Natural killer cell treated with Interleukin-12 subunit alpha and Interleukin-12 subunit beta and Interleukin-15 and Interleukin-18, amount 100 ng/mL, for 72 hours (primary cell): ENCODE data around the gene MPZL1. TPM values are rescaled to one million over a fixed set of nuclear protein-coding genes. Genes with fewer than 3 reads are reported as not detected.
"Not testable (repeated sequence)": the region's sequence is repeated elsewhere in the genome, so short reads cannot be mapped to it uniquely, and the experiment has no call there.

ENCODE experiments used
- ATAC-seq, 2 donors: fragments of 150-1000 bp; cut with Tn5 transposase in 1 of 2; sonication (Bioruptor Pico), chemical (Tn5 transposase) in 1 of 2; 2 replicates each; pipeline ENCODE4 v1.10.0; 2021
- DNase-seq: peaks from one replicate; pipeline ENCODE4 v3.0.0; 2022; ENCODE audit warnings: low spot score
- H3K27ac Mint-ChIP-seq, 2 donors: 1 replicate in 1 of 2; 2 replicates in 1 of 2; pipeline ENCODE4 v1.8.0; 2022; ENCODE audit warnings: mixed read lengths in 2 of 2, mild to moderate bottlenecking in 1 of 2, moderate library complexity in 1 of 2
- H3K27me3 Mint-ChIP-seq, 2 donors: 1 replicate in 1 of 2; 2 replicates in 1 of 2; pipeline ENCODE4 v1.8.0; 2022; ENCODE audit warnings: mixed read lengths in 2 of 2
- H3K36me3 Mint-ChIP-seq: one replicate; pipeline ENCODE4 v1.8.0; 2022; ENCODE audit warnings: mixed read lengths
- H3K4me1 Mint-ChIP-seq, 2 donors: 1 replicate in 1 of 2; 2 replicates in 1 of 2; pipeline ENCODE4 v1.8.0; 2022; ENCODE audit warnings: low read depth in 2 of 2, mixed read lengths in 2 of 2, mild to moderate bottlenecking in 1 of 2
- H3K4me3 Mint-ChIP-seq: one replicate; pipeline ENCODE4 v1.8.0; 2022; ENCODE audit warnings: mixed read lengths
- H3K9me3 Mint-ChIP-seq: 2 replicates; pipeline ENCODE4 v1.8.0; 2022; ENCODE audit warnings: mixed read lengths
- total RNA-seq, 2 donors: library from RNA; stranded (reverse); gene quantifications; one replicate each; pipeline ENCODE4 v1.2.3, GENCODE V29; 2022

Gene MPZL1
- total RNA-seq, 2 donors from 2014 or later = 15.3 to 25.6 TPM

DNA sequence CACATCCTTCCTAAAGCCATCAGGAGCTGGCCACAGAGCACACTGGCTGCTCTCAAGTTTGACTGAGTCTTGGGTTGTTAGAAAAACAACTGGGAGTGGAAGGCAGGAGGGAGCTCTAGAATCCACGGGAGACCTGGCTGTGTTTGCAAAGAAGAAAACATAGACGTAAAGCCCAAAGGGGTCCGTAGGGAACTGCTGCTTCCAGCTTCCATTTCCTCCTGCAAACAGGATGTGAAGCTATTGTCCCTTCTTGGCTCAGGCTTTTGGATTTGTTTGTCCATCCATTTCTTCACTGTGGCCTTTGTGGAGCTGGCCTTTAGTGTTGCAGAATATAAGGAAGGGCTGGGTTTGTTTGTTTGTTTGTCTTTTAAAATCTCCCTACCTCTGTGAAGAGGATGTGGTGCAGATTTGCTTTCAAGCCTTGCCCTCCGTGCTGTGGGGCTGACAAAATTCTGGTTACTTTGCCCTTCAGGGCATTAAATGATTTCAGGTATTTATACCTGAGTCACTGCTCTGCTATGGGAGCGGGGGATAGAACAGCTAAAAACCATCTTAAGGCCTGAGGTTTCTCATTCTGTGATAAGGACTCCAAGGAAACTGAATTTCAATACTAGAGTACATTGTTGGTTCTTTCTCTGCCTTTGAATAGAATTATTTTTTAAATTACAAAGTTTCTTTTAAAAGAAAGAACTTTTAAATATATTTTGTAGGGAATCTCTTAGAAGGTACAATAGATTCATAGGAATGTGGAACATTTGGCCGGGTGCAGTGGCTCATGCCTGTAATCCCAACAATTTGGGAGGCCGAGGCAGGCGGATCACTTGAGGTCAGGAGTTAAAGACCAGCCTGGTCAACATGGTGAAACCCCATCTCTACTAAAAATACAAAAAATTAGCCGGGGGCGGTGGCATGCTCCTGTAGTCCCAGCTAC is 74.3 kb downstream of the MPZL1 start:
- no peaks in the 10 kb centered on the region for H3K27me3 Mint-ChIP-seq
- ATAC-seq (no peak), DNase-seq (no peak)
- no peak overlapping the region for H3K4me3 Mint-ChIP-seq
- no peaks in the 10 kb centered on the region for H3K9me3 Mint-ChIP-seq
- H3K27ac Mint-ChIP-seq = no peak overlapping the region
- H3K4me1 Mint-ChIP-seq = peaks cover 5 to 6% of the 10 kb centered on the region in 2 donors
- no peaks in the 10 kb centered on the region for H3K36me3 Mint-ChIP-seq

DNA sequence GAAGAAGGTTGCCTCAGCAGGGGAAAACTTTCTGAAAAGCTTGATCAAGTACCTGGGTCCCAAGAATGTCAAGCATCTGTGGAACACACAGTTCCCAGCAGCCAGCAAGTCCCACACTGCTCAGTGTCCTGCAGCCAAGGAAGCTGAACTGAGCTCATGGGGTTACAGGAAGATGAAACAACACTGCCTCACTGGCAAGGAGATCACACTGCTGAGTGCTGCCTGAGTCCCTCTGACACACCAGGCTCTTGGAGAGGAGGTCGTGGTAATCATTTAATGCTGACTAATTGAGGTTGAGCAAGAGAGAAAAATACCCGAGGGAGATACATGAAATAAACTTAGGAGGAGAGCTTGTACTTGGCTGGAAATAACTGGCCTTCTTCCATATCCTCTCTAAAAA is 75.2 kb downstream of the MPZL1 start:
- H3K27ac Mint-ChIP-seq = peak overlapping the region in 1 of 2 donors; percentile 51
- DNase-seq (no peak), ATAC-seq (peak; percentile 75 to 85)
- H3K36me3 Mint-ChIP-seq = no peaks in the 10 kb centered on the region
- peaks cover 5 to 6% of the 10 kb centered on the region in 2 donors for H3K4me1 Mint-ChIP-seq
- no peaks in the 10 kb centered on the region for H3K27me3 Mint-ChIP-seq
- peak overlapping the region; percentile 17 for H3K4me3 Mint-ChIP-seq
- H3K9me3 Mint-ChIP-seq = no peaks in the 10 kb centered on the region

DNA sequence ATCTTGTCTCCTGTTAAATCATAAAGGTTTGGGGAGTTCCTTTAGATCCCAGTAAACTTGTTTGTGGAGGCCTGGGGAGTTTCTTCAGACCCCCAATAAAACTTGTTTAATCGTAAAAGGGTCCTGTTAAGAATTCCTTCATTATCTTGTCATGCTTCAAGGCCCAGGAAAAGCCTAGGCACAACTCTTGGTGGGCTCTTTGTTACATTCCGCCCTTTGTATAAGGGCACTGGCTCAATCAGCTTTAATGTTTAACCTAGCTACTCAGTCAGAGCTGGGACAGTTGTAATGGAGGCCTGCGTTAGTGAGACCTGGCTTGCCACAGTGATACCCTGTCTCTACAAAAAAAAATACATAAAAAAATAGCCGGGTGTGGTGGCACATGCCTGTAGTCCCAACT is 77.2 kb downstream of the MPZL1 start:
- Mint-ChIP-seq H3K4me1 (peaks cover 12 to 14% of the 10 kb centered on the region in 2 donors), H3K36me3 (no peaks in the 10 kb centered on the region), H3K27ac (no peak overlapping the region)

DNA sequence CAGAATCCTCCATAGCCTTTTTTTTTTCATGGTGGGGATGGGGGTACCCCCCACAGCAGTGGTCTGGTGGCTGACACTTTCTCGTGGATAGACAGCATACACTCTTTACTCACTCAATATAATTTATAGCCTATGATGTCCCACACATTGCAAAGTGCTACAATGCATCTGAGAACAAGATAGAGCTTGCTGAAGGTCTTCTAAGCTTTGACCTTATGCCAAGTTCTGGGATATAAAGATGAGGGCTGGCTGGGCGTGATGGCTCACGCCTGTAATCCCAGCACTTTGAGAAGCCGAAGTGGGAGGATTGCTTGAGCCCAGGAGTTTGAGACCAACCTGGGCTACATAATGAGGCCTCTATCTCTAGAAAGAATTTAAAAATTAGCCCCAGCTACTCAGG is 78.0 kb downstream of the MPZL1 start:
- Mint-ChIP-seq H3K9me3 (no peaks in the 10 kb centered on the region), H3K27me3 (no peaks in the 10 kb centered on the region), H3K27ac (no peak overlapping the region), H3K36me3 (no peaks in the 10 kb centered on the region), H3K4me1 (peaks cover 20 to 22% of the 10 kb centered on the region in 2 donors), H3K4me3 (no peak overlapping the region)
- no peak for DNase-seq
- ATAC-seq = no peak

More for the DNA sequence above, 77.2 kb downstream of the MPZL1 start:
- Mint-ChIP-seq H3K27me3 (no peaks in the 10 kb centered on the region), H3K4me3 (no peak overlapping the region), H3K9me3 (no peaks in the 10 kb centered on the region)
- DNase-seq = no peak
- ATAC-seq = no peak

DNA sequence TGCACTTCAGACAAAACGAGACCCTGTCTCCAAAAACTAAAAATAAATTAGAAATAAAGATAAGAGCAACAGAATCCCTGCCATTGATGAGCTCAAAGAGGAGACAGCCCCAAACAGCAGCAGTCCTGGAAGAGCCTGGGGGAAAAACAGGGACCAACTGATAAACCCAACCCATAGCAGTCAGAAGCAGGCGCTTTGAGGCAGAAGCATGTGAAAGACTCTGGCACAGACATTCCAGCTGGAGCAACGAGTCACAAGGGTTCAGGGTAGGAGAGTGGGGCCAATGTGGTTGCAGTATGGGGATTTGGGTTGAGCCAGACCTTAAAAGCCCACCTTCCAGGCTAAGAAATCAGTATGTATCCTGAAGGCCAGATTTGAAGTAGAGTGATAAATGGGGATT is 78.5 kb downstream of the MPZL1 start:
- H3K4me3 Mint-ChIP-seq = no peak overlapping the region

DNA sequence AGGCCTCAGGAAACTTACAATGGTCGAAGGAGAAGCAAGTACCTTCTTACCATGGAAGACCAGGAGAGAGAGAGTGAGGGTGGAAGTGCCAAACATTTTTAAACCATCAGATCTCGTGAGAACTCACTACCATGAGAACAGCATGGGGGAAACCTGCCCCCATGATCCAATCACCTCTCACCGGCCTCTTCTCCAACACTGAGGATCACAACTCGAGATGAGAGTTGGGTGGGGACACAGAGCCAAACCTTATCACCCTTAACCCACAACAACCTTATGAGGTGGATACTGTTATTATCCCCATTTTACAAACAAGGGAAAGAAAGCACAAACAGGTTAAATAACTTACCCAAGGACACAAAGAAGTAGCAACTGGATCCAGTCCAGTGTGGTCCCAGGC is 80.5 kb downstream of the MPZL1 start:
- H3K27ac Mint-ChIP-seq = peak overlapping the region in 1 of 2 donors; percentile 22
- H3K4me1 Mint-ChIP-seq = peaks cover 23 to 28% of the 10 kb centered on the region in 2 donors
- no peaks in the 10 kb centered on the region for H3K27me3 Mint-ChIP-seq
- no peaks in the 10 kb centered on the region for H3K9me3 Mint-ChIP-seq
- no peak overlapping the region for H3K4me3 Mint-ChIP-seq
- DNase-seq (no peak), ATAC-seq (no peak)
- no peaks in the 10 kb centered on the region for H3K36me3 Mint-ChIP-seq

More for the DNA sequence above, 78.5 kb downstream of the MPZL1 start:
- no peaks in the 10 kb centered on the region for H3K9me3 Mint-ChIP-seq
- H3K27ac Mint-ChIP-seq = no peak overlapping the region
- ATAC-seq = no peak
- H3K27me3 Mint-ChIP-seq = no peaks in the 10 kb centered on the region
- no peak for DNase-seq
- H3K36me3 Mint-ChIP-seq = no peaks in the 10 kb centered on the region
- H3K4me1 Mint-ChIP-seq = peaks cover 25 to 27% of the 10 kb centered on the region in 2 donors

DNA sequence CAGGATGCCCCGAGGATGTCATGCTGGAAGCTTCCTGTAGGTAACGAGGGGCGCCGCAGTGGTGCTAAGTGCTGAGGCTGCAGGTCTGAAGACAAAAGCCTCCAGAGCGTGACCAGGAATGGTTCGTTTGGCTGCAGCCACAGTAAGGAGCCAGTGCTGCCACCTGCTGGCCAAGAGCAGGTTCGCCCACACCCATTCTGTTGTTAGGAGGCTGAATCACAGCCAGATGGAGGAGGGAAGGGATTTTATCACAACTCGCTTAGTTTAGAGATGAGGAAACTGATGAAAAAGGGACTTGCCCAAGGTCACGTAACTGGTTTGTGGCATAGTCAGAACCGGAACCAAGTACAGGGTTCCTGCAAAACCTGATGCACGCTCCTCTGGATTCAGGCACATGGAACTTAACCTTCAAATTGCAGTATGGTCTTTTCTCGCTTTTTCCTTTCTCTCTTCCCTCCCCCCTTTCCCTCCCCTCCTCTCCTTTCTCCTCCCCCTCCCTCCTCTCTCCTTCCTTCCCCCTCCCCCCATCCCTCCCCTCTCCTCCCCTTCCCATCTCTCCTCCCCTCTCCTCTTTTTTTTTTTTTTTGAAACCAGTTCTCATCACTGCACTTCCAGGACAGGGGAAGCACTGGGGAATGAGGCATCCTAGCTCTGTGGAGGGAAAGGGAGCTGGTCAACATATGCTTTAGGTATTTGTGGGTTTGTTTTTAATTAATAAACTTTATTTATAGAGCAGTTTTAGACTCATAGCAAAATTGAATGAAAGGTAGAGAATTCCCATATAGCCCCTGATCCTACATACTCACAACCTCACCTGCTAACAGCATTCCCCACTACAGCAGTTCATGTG is 81.8 kb downstream of the MPZL1 start:
- ATAC-seq (peak; percentile 94 to 95), DNase-seq (peak; percentile 90)
- Mint-ChIP-seq H3K36me3 (no peaks in the 10 kb centered on the region), H3K4me3 (peak overlapping the region; percentile 67), H3K27me3 (no peaks in the 10 kb centered on the region), H3K27ac (peak overlapping the region; percentile 91), H3K4me1 (peaks cover 22 to 27% of the 10 kb centered on the region in 2 donors), H3K9me3 (no peaks in the 10 kb centered on the region)

DNA sequence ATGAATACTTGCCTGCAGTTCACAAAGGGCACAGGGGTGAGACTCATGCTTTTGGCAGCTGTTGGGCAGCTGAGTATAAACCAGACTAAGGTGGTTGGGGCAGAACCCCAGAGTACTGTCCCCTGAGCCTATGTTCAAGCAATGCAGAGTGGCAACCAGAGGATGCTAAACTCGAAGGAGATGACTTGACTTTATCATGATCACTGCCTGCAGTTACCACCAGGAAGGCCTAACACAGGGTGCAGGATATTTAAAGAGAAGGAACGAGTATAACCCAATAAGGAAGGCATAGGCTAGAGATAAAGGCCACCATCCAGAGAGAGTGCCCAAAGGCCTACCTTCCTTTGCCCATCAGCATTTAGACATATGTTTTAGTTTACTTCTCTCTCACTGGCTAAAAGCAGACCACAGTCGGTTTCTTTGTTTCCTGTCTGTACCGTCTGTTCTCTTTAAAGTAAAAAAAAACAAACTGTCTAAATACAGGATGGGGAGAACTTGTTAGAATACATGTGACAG is 83.3 kb downstream of the MPZL1 start:
- no peak for DNase-seq
- peak; percentile 15 to 56 for ATAC-seq
- Mint-ChIP-seq H3K27me3 (peaks cover 0 to 5% of the 10 kb centered on the region in 2 donors), H3K4me1 (peaks cover 22 to 27% of the 10 kb centered on the region in 2 donors), H3K9me3 (no peaks in the 10 kb centered on the region), H3K4me3 (peak overlapping the region; percentile 54), H3K36me3 (no peaks in the 10 kb centered on the region), H3K27ac (peak overlapping the region; percentile 91)

DNA sequence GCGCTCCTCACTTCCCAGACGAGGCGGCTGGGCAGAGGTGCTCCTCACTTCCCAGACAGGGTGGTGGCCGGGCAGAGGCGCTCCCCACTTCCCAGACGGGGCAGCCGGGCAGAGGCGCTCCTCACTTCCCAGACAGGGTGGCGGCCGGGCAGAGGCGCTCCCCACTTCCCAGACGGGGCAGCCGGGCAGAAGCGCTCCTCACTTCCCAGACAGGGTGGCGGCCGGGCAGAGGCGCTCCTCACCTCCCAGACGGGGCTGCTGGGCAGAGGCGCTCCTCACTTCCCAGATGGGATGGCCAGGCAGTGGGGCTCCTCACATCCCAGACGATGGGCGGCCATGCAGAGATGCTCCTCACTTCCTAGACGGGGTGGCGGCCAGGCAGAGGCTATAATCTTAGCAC is 84.5 kb downstream of the MPZL1 start:
- DNase-seq, H3K9me3 Mint-ChIP-seq, H3K27me3 Mint-ChIP-seq, ATAC-seq, H3K36me3 Mint-ChIP-seq, H3K27ac Mint-ChIP-seq, H3K4me3 Mint-ChIP-seq: not testable (repeated sequence)
- H3K4me1 Mint-ChIP-seq = peaks cover 22 to 27% of the 10 kb centered on the region in 2 donors

DNA sequence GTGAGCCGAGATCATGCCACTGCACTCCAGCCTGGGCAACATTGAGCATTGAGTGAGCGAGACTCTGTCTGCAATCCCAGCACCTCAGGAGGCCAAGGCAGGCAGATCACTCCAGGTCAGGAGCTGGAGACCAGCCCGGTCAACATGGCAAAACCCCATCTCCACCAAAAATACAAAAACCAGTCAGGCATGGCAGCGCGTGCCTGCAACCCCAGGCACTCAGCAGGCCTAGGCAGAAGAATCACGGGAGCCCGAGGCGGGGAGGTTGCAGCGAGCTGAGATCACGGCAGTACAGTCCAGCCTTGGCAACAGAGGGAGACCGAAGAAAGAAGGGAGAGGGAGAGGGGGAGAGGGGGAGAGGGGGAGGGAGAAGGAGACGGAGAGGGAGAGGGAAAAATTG is 84.9 kb downstream of the MPZL1 start:
- H3K36me3 Mint-ChIP-seq = not testable (repeated sequence)

DNA sequence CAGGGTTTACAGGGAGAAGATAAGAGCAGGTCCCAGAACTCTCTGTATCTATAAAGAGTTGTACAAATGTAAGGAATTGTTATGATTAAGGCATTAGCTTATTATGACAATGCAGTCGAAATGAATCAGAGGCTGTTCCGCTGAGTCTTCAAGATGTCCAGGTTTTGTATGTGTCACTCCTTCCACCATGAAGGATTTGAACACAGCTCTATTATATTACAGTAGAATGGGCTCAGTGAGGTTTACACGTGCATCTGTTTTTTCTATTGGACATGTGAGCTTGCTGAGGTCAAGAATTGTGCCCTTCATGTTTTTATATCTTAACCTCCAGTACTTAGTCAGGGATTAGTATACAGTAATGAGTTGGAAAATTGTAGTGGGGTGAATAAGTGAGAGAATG is 86.3 kb downstream of the MPZL1 start:
- ATAC-seq (no peak), DNase-seq (no peak)
- peaks cover 10% of the 10 kb centered on the region for H3K36me3 Mint-ChIP-seq
- H3K27ac Mint-ChIP-seq = no peak overlapping the region
- peaks cover 12 to 18% of the 10 kb centered on the region in 2 donors for H3K27me3 Mint-ChIP-seq
- H3K4me1 Mint-ChIP-seq = peaks cover 22 to 26% of the 10 kb centered on the region in 2 donors
- H3K9me3 Mint-ChIP-seq = no peaks in the 10 kb centered on the region
- no peak overlapping the region for H3K4me3 Mint-ChIP-seq

More for the DNA sequence above, 84.9 kb downstream of the MPZL1 start:
- H3K27me3 Mint-ChIP-seq, H3K27ac Mint-ChIP-seq, ATAC-seq, H3K9me3 Mint-ChIP-seq, H3K4me3 Mint-ChIP-seq, DNase-seq: not testable (repeated sequence)
- H3K4me1 Mint-ChIP-seq = peaks cover 22 to 27% of the 10 kb centered on the region in 2 donors

DNA sequence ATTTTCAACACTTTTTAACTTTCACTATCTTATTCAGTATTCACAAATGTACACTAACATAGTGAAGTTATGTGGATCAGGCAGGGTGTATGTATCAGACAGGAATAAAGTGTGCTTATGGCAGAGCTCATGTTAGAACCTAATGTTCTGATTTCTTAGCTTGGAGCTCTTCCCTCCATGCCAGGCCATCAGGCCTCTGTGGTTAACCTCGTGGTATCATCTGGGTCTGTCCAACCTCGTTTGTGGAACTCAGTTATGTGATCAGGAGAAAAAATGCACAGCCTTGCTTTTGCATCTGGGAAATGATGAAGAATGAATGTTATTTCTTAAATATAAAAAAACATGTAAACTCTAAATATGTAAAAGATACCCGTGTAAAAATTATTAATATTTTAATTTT is 86.9 kb downstream of the MPZL1 start:
- H3K36me3 Mint-ChIP-seq = peaks cover 12% of the 10 kb centered on the region
- H3K27me3 Mint-ChIP-seq = peaks cover 15 to 20% of the 10 kb centered on the region in 2 donors
- no peak overlapping the region for H3K27ac Mint-ChIP-seq
- H3K4me1 Mint-ChIP-seq = peaks cover 17 to 21% of the 10 kb centered on the region in 2 donors
- no peak overlapping the region for H3K4me3 Mint-ChIP-seq
- DNase-seq = no peak
- no peaks in the 10 kb centered on the region for H3K9me3 Mint-ChIP-seq
- ATAC-seq = no peak

DNA sequence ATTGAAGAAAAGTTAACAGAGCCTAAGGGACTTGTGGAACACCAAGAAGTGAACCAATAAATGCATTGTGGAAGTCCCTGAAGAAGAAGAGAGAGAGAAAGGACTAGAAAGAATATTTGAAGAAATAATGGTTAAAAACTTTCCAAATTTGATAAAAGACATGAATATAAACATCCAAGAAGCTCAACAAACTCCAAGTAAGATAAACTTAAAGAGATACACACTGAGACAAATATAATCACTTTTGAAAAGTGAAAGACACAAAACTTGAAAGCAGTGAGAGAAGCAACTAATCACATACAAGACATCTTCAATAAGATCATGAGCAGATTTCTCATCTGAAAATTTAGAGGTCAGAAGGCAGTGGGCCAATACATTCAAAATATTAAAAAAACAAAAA is 91.2 kb downstream of the MPZL1 start:
- Mint-ChIP-seq H3K27me3 (peaks cover 20 to 22% of the 10 kb centered on the region in 2 donors), H3K9me3 (peaks cover 6% of the 10 kb centered on the region), H3K27ac (no peak overlapping the region), H3K4me3 (no peak overlapping the region), H3K4me1 (no peaks in the 10 kb centered on the region), H3K36me3 (peaks cover 25% of the 10 kb centered on the region)
- DNase-seq (no peak), ATAC-seq (no peak)
